ENCODE data around the gene TUBB3.
"Not testable (repeated sequence)": the region's sequence is repeated elsewhere in the genome, so short reads cannot be mapped to it uniquely, and the experiment has no call there.

Gene TUBB3

GRCh38 chr16:89944773-89945172, 21.6 kb downstream of the TUBB3 start:
- DNase-seq: no peak

DNA sequence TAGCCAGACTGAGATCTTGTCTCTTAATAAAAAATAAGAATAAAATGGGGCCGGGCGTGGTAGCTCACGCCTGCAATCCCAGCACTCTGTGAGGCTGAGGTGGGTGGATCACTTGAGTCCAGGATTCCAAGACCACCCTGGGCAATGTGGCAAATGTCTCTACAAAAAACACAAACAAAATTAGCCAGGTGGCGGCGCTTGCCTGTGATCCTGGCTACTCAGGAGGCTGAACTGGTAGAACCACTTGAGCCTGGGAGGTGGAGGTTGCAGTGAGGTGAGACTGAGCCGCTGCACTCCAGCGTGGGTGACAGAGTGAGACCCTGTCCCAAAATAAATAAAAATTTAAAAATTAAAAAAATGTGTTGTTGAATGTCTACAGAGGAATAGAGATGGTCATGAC, 22.5 kb downstream of the TUBB3 start:
- no peak for DNase-seq

DNA sequence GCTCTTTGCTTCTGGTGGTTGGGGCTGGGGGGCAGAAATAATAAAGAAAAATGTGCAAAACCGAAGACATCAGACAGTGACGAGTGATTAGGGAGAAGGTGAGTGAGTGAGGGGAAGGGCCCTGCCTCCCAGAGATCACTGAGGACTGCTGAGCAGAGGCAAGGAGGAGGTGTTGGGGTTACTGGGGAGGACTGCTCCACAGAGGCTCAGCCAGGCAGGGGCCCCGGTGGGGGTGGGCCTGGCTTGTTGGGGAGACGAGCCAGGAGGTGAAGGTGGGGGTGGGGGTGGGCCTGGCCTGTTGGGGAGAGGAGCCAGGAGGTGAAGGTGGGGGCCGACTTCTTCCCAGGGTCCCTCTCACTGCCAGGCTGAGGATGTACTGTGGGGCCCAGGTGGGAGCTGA, 23.4 kb downstream of the TUBB3 start:
- no peak for DNase-seq

DNA sequence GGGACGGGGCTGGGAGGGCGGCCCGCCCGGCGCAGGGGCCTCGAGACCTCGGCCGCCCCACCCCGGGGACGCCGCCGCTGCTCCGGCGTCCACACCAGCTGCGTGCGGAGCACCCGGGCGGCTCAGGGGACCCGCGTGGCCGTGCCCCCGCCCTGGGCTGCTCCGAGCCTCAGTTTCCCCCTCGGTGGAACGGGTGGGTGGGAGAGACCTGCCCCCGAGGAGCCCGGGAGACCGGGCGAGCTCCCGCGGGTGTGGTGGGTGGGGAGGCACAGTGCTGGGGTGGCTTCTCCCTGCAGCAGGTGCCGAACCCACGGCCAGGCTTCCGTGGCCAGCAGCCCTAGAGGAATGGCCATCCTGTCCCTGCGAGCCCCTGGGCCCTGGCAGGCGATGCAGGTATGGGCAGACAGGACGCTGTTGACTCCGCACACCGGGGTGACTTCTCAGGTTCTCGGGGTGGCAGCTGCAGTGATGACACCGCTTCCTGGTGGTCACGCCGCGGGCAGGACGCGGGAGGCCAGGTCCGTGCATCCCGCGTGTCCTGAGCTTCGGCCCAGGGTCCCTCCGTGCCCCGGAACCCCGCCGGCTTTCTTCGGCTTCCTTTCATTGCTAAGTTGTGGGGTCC, 26.1 kb downstream of the TUBB3 start:
- DNase-seq: no peak

GRCh38 chr16:89949756-89950155, 26.6 kb downstream of the TUBB3 start:
- DNase-seq: no peak

DNA sequence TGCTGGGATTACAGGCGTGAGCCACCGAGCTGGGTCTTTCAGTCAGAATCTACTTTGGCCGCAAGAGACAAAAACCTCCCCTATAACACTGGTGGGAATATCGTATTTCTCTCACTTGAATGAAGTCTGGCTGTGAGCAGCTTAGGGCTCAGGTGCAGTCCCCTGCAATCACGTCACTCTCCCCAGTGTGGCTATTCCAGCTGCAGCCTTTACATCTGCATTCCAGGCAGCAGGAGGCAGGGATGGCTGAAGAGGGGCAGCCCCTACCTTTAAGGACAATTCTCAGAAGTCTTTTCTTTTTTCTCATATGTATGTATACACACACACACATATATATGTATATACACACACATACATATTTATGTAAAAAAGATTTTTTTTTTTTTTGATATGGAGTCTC, 28.4 kb downstream of the TUBB3 start:
- DNase-seq: no peak

- no peak for DNase-seq
Observed at GRCh38 chr16:89952049-89952448, 28.9 kb downstream of the TUBB3 start.

DNA sequence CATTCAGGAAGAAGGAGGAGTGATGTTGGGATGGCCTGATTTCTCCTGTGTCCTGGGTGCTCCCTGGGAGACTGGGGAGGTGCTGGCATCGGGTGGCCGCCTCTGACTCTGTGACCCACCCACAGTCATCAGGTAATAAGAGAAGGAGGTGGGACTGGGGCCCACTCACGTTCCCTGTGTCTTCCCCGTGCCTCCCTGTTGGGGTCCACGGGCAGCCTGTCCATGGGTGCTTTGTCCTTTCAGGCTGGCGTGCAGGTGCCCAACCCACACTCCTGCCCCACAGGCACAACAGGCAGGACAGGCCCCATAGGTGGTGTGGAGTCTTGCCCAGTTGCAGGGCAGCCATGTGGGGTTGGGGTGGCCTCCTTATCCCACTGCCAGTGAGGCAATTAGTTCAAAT, 29.4 kb downstream of the TUBB3 start:
- no peak for DNase-seq

- no peak for DNase-seq
Observed at GRCh38 chr16:89953671-89954406, 30.7 kb downstream of the TUBB3 start.

- DNase-seq: no peak
Observed at GRCh38 chr16:89954462-89954861, 31.3 kb downstream of the TUBB3 start.

DNA sequence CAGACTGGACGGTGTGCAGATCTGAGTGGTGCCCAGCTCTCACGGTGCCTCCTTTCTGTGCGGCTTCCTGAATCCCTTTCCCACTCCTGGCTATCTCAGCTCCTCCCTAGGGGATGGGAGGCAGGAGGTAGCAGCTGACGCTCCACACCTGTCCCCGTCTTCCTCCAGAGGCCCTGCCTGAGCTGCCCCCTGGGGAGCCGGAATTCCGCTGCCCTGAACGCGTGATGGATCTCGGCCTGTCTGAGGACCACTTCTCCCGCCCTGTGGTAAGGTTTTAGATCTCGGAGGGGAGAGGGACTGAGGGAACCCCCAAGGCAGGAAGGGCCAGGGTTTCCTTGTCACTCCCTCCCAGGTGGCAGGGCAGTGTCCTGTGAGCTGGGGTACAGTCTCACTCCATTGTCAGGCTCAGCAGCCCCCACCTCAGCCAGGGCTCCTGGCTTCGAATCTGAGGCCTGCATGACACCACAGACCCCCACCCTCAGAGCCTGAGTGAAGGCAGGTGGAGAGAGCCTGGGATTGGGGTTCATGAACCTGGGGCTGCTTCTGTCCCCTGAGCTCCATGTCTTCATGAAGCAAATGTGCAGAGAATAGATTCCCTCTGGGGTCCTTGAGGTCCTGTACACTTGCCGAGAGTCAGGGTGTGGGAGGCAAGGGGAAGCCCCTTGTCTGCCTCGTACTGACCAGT, 32.0 kb downstream of the TUBB3 start:
- no peak for DNase-seq

- DNase-seq: no peak
Observed at GRCh38 chr16:89956505-89957215, 33.5 kb downstream of the TUBB3 start.

GRCh38 chr16:89957216-89957785, 34.2 kb downstream of the TUBB3 start:
- DNase-seq: no peak

DNA sequence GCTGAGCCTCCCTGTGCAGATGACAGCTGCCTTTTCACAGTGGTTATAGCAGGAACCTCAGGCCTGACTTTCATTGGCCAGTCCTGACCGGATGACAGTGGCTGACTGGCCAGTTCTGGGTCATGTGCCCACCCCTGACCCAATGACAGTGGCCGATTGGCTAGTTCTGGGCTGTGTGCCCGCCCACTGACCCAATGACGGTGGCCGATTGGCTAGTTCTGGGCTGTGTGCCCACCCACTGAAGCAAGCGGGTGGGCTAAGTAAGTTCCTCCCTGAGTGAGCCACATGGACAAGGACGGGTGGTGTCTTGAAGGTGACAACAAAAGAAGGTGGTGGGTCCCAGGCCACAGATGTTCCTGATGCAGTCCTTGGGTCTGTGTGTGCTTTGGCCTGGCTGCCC, 34.9 kb downstream of the TUBB3 start:
- DNase-seq: no peak

DNA sequence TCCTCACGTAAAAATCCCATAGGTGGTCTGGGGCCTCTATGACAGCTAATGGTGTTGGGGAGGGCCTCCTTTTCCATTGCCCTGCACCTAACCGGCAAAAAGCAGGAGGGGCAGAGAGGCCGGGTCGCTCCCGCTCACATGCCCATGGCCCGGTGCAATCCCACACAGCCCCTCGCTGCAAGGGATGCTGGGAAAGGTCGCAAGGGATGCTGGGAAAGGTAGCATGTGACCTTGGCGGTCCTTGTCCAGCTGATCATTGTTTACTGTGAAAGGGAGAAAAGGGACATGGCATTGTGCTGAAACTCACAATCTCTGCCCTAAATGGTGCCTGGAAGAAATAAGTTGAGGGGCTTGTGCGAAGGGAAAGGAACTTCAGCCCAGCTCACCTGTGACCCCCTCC, 35.5 kb downstream of the TUBB3 start:
- no peak for DNase-seq

DNA sequence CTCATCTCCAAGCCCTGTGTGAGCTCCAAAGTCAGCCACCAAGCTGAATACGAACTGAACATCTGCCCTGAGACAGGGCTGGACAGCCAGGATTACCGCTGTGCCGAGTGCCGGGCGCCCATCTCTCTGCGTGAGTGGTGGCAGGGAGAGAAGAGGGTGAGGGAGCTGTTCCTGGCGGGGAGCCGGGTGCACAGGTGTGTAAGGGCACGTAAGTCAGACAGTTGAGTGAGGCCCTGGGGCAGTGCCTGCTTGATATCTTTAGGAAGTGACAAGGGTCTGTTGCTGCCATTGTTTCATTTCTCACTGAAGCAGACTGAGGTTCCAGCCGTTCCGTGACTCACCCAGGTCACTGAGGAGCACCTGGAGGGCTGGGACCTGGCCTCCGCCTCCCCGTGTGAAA, 37.8 kb downstream of the TUBB3 start:
- no peak for DNase-seq

DNA sequence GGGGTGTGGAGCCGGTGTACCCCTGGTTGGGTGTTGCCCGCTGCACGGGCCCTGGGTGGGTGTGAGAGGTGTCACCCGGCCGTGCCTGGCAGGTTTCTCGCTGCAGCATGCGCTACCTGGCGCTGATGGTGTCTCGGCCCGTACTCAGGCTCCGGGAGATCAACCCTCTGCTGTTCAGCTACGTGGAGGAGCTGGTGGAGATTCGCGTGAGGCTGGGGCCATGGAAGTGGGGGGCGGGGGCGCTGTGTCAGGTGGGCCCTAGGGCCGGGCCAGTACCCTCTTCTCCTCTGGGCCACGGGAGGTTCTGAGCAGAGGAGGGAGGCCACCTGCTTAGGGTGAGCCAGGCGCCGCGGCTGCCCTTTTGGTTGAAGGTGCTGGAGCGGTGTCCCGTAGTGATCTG, 38.8 kb downstream of the TUBB3 start:
- no peak for DNase-seq

DNA sequence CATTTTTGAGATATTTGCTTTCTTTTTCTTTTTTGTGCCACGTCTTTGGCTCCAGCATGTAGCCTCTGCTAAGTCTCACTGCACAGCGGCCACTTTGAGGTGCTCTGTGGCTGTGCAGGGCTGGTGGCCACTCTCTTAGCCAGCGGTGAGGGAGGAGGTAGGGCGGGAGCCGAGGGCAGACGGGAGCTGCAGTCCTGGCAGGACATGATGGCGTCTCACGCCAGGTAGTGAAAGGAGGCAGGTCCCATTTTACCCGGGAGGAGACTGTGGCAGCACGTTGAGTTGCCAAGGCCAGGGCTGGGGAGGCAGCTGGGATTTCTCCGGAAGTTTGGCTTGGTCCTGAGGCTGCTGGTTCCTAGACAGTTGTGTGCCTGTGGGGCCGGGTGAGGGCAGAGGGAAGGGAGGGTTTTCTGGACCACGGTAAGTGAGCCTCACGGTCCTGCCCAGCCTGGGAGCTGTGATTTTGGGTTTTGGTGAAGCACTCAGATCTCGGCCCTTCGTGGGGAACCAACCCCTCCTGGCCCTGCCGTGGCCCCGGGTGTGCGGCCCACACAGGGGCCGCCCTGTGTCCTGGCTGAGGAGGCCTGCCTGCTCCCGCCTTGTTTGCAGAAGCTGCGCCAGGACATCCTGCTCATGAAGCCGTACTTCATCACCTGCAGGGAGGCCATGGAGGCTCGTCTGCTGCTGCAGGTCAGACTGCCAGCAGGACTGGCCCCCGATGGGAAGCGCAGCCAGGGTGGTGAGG, 39.8 kb downstream of the TUBB3 start:
- no peak for DNase-seq

GRCh38 chr16:89964201-89964600, 41.1 kb downstream of the TUBB3 start:
- no peak for DNase-seq

- DNase-seq: no peak
Observed at GRCh38 chr16:89965447-89966225, 42.5 kb downstream of the TUBB3 start.

DNA sequence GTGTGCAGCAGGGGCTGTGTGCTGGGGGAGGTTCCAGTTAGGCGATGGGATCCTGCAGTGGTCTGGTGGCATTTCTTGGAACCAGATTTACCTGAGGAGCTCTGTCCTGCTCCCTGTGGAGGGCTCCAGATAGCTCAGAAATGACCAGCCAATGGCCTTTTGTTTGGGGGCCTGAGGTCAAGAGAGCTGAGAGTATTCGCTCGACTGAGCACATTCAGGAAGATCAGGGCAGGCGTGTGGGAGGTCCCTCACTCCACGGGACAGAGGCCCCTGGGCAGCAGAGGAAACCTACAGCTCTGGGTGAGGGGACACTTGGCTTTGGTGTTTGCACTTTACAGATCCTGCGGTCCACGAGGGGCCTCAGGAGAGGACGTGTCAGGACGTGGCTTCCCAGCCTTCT, 43.6 kb downstream of the TUBB3 start:
- DNase-seq: no peak

DNA sequence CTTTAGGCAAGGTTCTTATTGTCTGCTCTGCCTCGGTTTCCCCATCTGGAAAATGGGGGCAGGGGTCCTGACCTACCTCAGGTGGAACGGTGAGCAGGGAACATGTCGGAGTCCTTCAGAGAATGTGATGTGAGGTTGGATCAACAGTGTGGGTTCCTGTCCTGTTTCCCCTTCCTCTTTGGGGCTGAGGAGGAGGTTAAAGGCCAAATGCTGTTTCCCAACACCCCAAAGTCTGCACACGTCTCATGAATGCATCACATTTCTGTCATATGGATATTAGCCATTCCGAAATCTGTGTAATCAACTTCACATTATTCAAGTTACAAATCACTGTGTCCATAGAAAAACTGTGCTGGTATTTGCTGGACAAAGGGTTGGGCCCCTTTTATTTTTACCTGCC, 44.3 kb downstream of the TUBB3 start:
- DNase-seq: not testable (repeated sequence)
